ENCODE results near the gene TCF7L2. TPM values are rescaled to one million over a fixed set of nuclear protein-coding genes. Genes with fewer than 3 reads are reported as not detected.
A peak's percentile ranks its signal among the peaks of the same experiment; 100 is the strongest.

The TCF7L2 gene
- polyA plus RNA-seq, 3 donors, result 2.1 to 23.5 (median 6.1) TPM

DNA sequence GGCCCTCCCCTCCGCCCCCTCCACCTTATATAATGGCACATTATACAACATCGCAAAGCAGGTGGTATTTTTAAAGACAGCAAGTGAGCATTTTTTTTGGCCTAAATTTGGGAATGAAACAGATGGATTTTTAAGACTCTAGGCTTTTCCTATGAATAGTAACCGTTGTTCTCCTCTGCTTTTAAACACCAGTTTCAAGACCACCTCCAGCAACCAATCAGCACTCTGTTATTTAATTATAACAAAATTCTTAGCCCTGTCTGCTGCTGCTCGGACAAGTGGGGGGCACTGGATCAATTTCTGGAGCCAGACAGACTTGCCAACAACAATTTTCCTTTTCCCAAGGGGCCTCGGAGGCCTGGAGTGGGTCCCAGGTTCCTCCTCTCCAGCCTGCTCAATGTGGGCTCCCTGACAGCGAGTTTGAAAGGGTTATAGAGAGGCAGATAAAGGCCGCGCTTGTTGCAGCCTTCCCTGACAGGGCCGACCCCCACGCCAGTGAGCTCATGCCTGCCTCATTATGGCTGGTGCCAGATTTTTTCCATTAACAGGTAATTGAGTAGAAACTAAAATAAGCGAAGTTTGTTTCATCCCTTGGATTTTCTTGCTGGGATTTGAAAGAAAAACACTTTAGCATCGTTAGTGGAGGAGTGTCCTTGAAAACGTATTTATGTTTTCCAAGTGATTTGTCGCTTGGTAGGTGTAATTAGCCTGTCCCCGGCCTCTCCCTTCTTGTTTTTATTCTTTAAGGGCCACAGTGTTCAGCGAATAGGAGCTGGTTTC is 227.3 kb downstream of the TCF7L2 start:
- Mint-ChIP-seq H3K4me3 (no peak overlapping the region), H3K9me3 (peaks cover 0 to 3% (median 0%) of the 10 kb centered on the region in 7 donors), H3K36me3 (peaks cover 4 to 9% of the 10 kb centered on the region in 2 donors), H3K4me1 (peaks cover 39% of the 10 kb centered on the region), H3K27me3 (ENCODE audit: low read depth in 3 of 3) (peaks cover 5 to 11% (median 7%) of the 10 kb centered on the region in 3 donors), H3K27ac (no peak overlapping the region)
- no peaks in the 10 kb centered on the region for H3K79me2 ChIP-seq (ENCODE audit: insufficient read depth, low read length)
- H2AFZ ChIP-seq (ENCODE audit: insufficient read depth, low read depth, low read length, poor library complexity, severe bottlenecking), result no peak overlapping the region
- DNase-seq, result no peak
- intact Hi-C loops (cut with micrococcal nuclease), result no loop called here
- no peak overlapping the region for H3K27ac ChIP-seq (ENCODE audit: low read depth in 1 of 2, low read length in 2 of 2)
- no peak overlapping the region for H3K4me3 ChIP-seq (replicated peaks in 1 of 3; ENCODE audit: low read depth in 2 of 3, low read length in 3 of 3)
- no peak overlapping the region for H3K9ac ChIP-seq (ENCODE audit: insufficient read depth, low read length, poor library complexity, severe bottlenecking)
- no peaks in the 10 kb centered on the region for H4K20me1 ChIP-seq (ENCODE audit: insufficient read depth, low read length)
- peaks cover 38 to 41% of the 10 kb centered on the region in 2 donors for H3K4me1 ChIP-seq (ENCODE audit: control insufficient read depth in 1 of 2, insufficient read depth in 2 of 2, low read length in 2 of 2)
- H3K4me2 ChIP-seq (replicated peaks; ENCODE audit: extremely low read depth, low read length, poor library complexity, severe bottlenecking), result no peak overlapping the region
- H3K36me3 ChIP-seq (replicated peaks in 1 of 2; ENCODE audit: control insufficient read depth in 1 of 2, insufficient read depth in 2 of 2, low read length in 2 of 2), result no peaks in the 10 kb centered on the region
- WGBS (ENCODE audit: insufficient coverage), result 94% methylated on average over 7 of the region's 16 CpGs
- TF ChIP-seq, protein P1, sequence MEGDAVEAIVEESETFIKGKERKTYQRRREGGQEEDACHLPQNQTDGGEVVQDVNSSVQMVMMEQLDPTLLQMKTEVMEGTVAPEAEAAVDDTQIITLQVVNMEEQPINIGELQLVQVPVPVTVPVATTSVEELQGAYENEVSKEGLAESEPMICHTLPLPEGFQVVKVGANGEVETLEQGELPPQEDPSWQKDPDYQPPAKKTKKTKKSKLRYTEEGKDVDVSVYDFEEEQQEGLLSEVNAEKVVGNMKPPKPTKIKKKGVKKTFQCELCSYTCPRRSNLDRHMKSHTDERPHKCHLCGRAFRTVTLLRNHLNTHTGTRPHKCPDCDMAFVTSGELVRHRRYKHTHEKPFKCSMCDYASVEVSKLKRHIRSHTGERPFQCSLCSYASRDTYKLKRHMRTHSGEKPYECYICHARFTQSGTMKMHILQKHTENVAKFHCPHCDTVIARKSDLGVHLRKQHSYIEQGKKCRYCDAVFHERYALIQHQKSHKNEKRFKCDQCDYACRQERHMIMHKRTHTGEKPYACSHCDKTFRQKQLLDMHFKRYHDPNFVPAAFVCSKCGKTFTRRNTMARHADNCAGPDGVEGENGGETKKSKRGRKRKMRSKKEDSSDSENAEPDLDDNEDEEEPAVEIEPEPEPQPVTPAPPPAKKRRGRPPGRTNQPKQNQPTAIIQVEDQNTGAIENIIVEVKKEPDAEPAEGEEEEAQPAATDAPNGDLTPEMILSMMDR (IDR thresholded peaks at IDR 0.05), result no peak
- H3K9me3 ChIP-seq (replicated peaks in 1 of 2; ENCODE audit: control insufficient read depth in 1 of 2, insufficient read depth in 1 of 2, low read length in 2 of 2), result no peaks in the 10 kb centered on the region
- H3K27me3 ChIP-seq (ENCODE audit: control insufficient read depth in 2 of 2, insufficient read depth in 2 of 2, low read length in 2 of 2), result no peaks in the 10 kb centered on the region

- WGBS (ENCODE audit: insufficient coverage), result 100% methylated on average over 8 of the region's 11 CpGs
- H3K27me3 Mint-ChIP-seq (ENCODE audit: low read depth in 3 of 3), result peaks cover 5 to 11% (median 7%) of the 10 kb centered on the region in 3 donors
Measured at GRCh38 chr10:113177936-113178335, 227.9 kb downstream of the TCF7L2 start.

More at GRCh38 chr10:113177936-113178335, 227.9 kb downstream of the TCF7L2 start:
- Histone ChIP-seq H3K4me2 (replicated peaks; ENCODE audit: extremely low read depth, low read length, poor library complexity, severe bottlenecking) (no peak overlapping the region), H3K27ac (ENCODE audit: low read depth in 1 of 2, low read length in 2 of 2) (no peak overlapping the region), H3K79me2 (ENCODE audit: insufficient read depth, low read length) (no peaks in the 10 kb centered on the region), H4K20me1 (ENCODE audit: insufficient read depth, low read length) (no peaks in the 10 kb centered on the region), H3K4me1 (ENCODE audit: control insufficient read depth in 1 of 2, insufficient read depth in 2 of 2, low read length in 2 of 2) (peaks cover 38 to 41% of the 10 kb centered on the region in 2 donors), H3K36me3 (replicated peaks in 1 of 2; ENCODE audit: control insufficient read depth in 1 of 2, insufficient read depth in 2 of 2, low read length in 2 of 2) (no peaks in the 10 kb centered on the region), H3K27me3 (ENCODE audit: control insufficient read depth in 2 of 2, insufficient read depth in 2 of 2, low read length in 2 of 2) (no peaks in the 10 kb centered on the region), H2AFZ (ENCODE audit: insufficient read depth, low read depth, low read length, poor library complexity, severe bottlenecking) (no peak overlapping the region), H3K9ac (ENCODE audit: insufficient read depth, low read length, poor library complexity, severe bottlenecking) (no peak overlapping the region), H3K9me3 (replicated peaks in 1 of 2; ENCODE audit: control insufficient read depth in 1 of 2, insufficient read depth in 1 of 2, low read length in 2 of 2) (no peaks in the 10 kb centered on the region), H3K4me3 (replicated peaks in 1 of 3; ENCODE audit: low read depth in 2 of 3, low read length in 3 of 3) (no peak overlapping the region)
- Mint-ChIP-seq H3K36me3 (peaks cover 4 to 9% of the 10 kb centered on the region in 2 donors), H3K9me3 (peaks cover 0 to 3% (median 0%) of the 10 kb centered on the region in 7 donors), H3K4me1 (peaks cover 39% of the 10 kb centered on the region), H3K27ac (peak overlapping the region in 4 of 7 donors; percentile 15 to 95 (median 49)), H3K4me3 (no peak overlapping the region)
- intact Hi-C loops (cut with micrococcal nuclease), result no loop called here
- TF ChIP-seq, protein P1 (IDR thresholded peaks at IDR 0.05), result no peak
- DNase-seq, result no peak
